GM21360 (cell line): ENCODE results near the gene CTDSP2.
"Not testable (repeated sequence)": the region's sequence is repeated elsewhere in the genome, so short reads cannot be mapped to it uniquely, and the experiment has no call there.

ENCODE experiments used
- ATAC-seq: cut with Tn5 transposase; IDR thresholded peaks from one replicate; pipeline ENCODE4 v1.9.1; 2021; ENCODE audit warnings: mild to moderate bottlenecking, moderate library complexity; ENCODE audit not compliant: unreplicated experiment

CTDSP2 gene

DNA sequence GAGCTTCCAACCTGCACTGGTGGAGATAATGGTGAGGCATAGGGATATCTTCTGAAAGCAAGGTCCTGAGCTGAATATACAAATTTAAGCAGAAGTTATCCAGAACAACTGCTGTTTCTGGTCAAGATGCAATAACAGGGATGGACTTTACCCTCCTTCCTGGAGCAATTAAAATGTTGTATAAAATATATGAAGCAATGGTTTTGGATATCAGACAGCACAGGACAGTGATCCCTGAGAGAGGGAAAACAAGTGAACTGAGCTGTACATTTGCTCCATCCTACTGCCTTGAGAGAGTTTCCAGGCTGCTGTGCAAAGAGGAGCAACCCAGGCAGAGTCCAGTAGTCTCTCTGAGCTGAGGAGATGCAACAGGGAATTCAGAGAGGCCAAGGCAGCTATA is 36.0 kb upstream of the CTDSP2 start:
- no peak for ATAC-seq

DNA sequence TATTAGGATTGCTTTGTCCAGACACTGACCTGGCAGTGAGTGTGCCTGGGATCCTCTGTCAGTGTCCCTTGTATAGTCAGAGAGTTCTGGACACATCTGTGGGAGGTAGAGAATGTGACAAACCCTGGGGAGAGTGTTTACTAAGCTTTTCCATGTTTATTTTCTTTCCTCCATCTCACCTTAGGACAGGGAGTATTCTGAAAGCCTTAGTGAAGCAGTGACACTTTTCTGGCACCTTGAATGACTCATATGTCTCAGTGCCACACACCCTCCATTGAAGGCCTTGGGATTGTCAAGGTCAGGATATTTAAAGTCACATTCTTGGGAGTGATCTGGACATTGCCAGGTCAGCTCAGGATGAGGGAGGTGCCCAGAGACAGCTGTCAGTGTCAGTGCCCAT is 34.9 kb upstream of the CTDSP2 start:
- no peak for ATAC-seq

DNA sequence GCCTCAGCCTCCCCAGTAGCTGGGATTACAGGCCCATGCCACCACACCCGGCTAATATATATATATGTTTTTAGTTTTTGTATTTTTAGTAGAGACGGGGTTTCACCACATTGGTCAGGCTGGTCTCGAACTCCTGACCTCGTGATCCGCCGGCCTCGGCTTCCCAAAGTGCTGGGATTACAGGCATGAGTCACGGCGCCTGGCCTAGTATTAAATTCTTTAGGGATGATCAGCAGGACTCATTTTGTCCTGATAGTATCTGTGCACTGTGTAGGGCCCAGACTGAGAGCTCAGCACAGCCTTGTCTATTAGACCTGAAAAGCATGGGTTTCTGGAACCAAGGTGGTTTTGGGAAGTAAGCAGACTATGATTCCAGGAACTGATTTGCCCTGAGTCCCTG is 34.5 kb upstream of the CTDSP2 start:
- ATAC-seq, result not testable (repeated sequence)

DNA sequence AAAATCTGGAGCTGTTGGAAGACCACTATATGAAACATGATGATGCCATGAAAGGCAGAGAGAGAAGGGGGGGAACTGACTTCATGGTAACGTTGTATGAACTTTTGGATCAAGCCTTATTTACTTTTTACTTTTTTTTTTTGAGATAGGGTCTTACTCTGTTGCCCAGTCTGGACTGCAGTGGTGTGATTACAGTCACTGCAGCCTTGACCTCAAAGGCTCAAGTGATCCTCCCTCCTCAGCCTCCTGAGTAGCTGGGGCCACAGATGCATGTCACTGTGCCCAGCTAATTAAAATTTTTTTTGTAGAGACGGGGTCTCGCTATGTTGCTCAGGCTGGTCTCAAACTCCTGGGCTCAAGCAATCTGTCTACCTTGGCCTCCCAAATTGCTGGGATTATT is 31.3 kb upstream of the CTDSP2 start:
- no peak for ATAC-seq

DNA sequence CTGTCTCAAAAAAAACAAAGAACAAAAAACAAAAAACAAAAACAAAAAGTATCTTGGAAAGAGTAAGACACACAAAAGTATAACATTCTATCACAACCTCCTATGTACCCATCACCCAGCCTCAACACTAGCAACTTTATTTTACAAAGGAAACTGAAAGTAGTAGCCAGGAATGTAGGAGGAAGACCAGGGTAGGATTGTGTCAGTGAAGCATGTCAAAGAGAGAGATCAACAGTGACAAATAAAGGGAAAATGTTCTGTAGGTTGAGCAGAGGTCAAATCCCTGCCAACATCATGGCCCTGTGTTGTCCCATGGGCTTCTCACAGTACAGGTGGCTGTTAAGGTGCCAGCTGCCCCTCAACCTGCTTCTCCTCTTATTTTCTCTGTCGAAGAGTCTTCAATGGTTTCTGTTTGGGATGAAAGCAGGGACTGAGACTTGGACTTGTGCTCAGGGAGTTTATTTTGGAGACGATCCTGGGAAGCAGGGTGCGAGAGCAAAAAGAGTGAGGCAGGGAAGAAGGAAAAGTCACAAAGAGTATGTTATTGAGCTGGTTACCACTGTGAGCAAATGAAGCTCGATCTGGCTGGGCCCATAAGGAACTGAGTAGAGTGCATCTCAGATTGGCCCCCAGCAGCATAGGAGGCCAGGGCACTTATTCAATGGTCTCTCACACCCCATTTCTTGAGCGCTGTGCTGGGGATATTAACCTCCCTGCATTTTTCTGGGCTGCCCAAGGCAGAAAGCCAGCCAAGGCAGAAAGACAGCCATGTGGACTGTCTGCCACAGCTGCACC is 29.4 kb upstream of the CTDSP2 start:
- ATAC-seq, result no peak

DNA sequence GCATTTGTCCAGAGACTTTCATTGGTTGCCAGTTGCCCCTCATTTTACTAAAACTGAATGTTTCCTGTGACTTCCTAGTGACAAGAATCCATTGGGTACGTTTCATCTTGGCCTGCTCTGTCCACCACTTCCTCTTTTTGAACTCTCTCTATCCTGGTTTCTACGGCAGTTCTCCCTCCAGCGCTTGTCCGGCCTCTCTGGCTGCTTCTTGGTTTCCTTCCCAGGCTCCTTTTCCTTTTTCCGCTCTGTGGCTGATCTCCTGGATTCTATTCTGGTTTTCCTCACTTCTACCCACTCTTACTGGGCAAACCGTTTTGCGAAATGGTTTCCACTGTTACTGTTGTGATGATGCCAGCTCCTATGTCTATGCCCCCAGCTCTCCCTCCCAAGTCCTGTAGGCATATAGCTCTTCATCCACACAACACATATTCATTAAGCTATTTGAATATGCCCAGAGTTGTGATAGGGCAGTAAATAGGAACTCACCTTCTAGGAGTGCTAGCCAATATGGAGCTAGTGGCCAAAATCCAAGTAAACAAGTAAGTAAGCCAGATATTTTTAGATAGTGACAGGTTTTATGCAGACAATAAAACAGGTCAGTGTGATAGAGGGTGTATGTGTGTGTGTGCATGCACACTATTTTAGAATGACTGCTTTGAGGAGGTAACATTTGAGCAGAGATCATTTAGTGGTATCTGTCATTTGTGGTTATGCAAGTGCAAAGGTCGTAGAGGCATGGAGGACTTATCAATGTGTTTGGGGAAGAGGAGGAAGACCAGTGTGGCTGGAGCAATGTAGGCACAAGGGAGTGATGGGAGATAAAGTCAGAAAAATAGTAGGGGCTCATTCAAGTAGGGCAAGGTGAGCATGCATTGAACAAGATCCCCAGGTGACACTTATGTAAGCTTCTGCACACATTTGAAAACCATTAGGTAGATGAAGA is 27.9 kb upstream of the CTDSP2 start:
- ATAC-seq, result no peak

DNA sequence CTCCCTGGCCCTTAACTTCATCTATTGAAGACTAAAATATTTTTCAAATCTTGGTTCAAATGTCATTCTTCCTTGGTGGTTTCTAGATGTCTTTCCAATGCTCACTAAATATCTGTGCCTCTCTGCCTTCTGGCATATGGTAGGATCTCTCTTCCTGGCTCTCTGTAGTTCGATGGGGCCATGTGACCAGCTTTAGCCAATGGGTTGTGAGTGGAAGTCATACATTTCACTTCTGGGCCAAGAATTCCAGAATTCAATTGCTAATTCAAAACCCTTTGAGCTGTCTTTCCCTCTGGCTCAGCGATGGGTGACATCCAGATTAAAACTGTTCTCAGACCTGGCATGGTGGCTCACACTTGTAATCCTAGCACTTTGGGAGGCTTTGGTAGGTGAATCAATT is 25.8 kb upstream of the CTDSP2 start:
- ATAC-seq, result no peak

DNA sequence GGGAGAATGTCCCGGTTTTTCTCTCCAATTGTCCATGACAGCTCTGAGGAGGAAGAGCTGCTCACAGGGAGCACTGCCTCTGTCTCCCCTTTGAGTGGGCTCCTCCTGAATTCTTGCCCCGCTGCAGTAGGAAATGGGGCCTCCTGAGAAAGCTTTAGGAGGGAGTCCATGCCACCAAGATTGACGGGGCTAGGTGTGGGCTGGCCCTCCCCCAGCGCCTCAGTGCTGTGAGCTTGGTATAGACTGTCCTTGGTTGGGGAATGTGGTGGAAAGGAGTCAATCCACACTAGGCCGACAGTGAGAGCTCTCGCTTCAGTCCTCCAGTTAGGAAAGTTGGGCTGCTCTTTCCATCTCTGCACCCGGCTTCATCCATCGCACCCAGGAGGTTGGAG is 23.4 kb upstream of the CTDSP2 start:
- ATAC-seq, result no peak

DNA sequence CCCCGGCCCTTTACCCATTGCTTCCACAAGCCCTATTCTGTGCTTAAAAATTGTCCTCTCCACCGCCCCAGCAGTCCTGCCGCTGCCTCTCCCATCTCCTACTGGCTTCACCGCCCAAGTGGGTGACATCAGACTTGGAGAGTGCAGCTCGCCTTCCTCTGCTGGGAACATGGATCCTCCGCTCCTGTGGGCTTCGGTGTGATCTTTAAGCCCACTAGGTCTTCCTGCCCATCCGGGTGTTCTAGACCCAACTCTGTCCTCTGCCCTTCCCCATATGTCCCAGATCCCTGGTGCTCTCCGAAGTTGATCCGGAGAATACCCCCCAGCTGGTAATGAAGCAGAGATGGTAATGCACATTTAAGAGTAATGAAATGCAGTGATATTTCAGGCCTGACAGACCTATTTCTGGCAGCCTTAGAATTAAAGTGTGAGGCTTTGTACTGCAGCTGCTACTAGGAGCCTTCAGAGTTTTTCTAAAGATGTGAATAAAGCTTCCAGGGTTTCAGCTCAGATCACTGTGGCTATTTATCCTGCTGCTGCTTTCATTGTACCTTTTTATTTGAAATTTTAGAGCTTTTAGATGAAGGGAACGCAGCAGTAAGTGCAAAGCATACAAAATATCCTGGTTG is 22.9 kb upstream of the CTDSP2 start:
- no peak for ATAC-seq

DNA sequence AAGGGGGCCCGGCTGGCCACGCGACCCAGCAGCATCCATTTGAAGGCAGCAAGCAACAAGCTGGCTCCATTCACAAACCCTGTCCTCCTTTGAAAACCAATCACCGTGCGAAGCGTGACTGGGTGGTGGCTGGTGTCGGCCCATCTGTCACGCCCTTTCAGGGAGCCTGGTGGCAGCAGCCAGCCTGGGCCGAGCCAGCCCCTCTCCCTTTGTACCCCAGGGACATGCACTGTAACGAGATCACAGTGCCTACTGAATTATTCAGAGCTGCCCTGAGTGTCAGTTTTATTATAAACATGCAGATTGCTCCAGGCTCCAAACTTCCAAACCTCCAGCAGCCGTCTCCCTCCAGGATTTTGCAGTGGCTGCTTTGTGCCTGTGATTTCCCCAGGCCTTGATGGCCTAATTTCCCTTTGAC is 22.3 kb upstream of the CTDSP2 start:
- no peak for ATAC-seq

DNA sequence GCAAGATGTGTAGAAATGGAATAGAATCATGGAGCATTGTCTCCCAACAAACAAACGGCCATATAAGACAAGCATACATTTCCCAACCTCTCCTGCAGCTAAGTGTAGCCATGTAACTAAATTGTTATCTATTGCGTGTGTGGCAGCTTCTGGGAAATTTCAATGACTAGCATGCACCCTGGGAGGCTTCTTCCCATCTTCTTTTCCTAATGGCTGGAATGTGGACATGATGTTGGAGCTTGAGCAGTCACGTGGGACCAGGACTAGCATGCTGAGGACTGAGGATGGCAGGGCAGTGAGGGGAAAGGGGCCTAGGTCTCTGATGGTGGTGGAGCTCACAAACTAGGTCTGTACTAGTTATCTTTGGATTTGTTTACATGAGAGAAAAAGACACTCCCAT is 21.7 kb upstream of the CTDSP2 start:
- no peak for ATAC-seq

DNA sequence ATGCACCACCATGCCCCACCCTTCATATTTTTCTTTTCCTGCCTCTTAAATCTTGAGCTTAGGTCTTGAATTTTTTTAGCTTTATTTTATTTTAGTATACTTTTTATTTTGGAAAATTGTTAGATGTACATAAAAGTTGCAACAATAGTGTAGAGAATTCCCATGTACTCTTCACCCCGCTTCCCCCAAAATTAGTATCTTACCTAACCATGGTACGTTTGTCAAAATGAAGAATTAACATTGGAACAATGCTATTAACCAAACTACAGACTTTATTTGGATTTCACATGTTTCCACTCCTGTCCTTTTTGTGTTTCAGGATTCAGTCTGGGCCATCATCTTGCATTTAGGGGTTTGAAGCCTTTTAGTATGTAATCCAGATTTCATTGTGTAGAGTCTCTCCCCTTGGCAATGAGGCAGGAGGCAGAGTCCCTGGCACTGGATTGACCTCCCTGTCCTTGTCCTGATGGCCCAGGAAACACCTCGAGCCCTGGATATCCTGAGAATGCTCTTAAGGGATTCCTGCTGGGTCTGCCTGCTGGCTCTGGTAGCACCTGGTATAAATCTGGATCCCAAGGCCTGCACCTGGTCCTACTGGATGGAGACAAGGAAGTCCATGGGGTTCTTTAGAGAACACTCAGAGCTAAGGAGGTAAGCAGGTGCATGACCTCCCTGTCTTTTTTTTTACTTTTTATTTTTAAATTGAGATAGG is 19.9 kb upstream of the CTDSP2 start:
- no peak for ATAC-seq

DNA sequence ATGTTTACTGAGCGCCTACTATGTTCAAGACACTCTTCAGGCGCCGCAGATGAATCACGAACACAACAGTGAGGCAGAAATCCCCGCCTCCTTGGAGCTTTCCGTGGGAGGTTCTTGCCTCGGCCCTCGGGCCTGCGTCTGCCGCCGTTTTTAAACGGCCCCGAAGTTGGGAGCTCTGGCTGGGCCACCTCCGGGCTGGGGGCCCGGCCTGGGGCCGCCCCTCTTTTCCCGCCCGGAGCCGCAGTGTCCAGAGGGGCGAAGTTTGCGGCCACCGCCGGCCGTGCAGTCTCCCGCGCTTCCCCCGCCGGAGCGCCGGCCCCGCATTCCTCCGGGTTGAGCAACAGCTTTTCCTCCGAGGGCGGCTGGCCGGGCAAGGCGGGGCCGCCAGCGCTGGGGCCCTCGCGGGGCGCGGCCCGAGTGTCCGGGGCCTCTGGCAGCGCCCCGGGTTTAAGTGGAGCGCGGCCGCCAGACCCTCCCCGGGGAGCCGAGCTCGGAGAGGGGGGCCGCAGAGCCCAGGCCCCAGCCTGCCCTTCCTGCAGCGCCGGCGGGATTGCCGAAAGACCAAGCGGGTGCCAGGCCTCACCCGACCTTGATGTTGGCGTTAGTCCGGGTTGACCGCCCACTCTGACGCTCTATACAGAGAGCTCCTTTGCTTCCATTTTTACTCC is 18.7 kb upstream of the CTDSP2 start:
- peak; percentile 61 for ATAC-seq

DNA sequence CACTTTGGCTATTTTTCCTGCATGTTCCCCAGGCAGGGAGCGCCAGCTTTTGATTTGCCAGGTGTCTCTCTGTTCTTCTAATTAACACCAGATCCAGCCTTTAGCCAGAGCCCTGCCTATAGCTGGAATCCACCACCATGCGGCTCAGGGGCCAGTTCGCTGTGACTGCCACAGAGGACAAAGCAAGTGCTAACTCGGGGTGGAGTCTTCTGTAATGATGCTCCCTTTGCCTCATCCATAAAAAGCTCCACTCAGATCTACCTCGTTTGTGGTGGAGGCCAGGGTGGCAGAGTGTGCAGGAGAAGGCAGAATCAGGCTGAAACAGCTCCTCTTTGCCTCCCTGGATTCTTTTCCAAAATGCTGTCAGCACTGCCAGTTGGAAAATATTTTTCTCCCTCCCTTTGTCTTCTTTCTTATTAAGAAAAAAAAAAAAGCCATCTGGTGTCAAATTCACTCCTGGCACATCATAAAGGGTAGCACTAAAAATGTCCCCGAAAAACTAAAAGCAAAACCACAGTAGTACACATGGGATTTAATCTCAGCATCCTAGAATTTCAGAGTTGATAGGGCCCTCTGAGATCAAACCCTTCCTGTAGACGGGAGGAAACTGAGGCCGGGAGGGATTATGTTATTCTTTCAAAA is 18.0 kb upstream of the CTDSP2 start:
- ATAC-seq, result peak; percentile 10

DNA sequence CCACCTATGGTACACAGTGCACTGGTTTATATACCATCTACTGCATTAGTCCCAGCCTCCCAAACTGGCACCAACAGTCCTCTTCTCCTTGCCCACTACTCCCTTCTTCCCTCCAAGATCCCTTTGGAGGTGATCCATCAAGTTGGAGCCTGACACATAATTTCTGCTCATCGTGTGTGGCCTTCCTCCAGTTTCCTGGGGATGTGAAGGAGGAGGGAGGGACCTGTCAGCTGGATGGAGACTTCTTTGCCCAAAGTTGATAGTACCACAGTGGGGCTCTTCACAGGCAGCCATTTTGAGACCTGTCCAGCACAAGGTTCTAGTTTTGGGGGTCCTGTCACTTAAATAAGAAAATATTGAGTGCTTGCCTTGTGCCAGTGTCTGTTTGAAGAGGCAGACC is 17.1 kb upstream of the CTDSP2 start:
- no peak for ATAC-seq

DNA sequence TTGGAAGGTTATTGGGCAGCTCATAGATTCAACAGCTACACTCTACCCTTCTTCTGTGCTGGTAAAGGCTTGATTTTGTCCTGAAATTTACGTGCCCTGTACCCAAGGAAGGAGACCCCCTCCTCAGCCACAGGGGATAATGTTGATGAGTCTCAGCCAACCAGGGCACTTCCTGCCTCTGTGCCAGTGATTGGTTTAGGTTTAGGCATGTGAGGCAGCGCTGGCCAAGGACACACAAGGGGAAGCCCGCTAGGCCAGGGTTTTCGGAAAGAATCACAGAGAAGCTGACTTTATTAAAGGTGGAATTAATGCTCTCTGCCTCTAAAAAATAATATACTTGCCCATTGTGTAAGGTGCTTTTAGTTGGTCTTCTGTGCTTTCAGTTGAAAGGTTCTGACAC is 15.4 kb upstream of the CTDSP2 start:
- ATAC-seq, result no peak

DNA sequence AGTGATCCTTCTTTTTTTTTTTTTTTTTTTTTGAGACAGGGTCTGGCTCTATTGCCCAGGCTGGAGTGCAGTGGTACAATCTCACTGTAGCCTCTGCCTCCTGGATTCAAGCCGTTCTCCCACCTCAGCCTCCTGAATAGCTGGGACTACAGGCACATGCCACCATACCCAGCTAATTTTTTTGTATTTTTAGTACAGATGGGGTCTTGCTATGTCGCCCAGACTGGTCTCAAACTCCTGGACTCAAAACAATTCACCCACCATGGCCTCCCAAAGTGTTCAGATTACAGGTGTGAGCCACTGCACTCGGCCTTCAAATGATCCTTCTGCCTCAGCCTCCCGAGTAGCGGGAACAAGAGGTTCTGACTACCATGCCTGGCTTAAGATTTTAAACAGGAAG is 14.4 kb upstream of the CTDSP2 start:
- ATAC-seq, result not testable (repeated sequence)

DNA sequence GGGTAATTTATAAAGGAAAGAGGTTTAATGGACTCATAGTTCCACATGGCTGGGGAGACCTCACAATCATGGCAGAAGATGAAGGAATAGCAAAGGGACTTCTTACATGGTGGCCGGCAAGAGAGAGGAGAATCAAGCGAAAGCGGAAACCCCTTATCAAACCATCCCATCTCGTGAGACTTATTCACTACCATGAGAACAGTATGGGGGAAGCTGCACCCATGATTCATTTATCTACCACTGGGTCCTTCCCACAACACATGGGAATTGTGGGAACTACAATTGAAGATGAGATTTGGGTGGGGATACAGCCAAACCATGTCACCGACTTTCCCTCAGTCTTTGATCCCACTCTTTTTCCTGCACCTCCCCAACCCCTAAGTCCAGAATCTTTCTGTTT is 12.6 kb upstream of the CTDSP2 start:
- ATAC-seq, result no peak

DNA sequence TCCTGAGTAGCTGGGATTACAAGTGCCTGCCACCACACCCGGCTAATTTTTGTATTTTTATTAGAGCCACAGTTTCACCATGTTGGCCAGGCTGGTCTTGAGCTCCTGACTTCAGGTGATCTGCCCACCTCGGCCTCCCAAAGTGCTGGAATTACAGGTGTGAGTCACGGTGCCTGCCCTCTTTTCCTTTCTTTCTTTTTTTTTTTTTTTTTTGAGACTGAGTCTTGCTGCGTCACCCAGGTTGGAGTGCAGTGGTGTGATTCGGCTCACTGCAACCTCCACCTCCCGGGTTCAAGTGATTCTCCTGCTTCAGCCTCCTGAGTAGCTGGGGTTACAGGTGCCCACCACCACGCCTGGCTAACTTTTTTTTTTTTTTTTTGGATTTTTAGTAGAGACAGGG is 11.6 kb upstream of the CTDSP2 start:
- not testable (repeated sequence) for ATAC-seq

DNA sequence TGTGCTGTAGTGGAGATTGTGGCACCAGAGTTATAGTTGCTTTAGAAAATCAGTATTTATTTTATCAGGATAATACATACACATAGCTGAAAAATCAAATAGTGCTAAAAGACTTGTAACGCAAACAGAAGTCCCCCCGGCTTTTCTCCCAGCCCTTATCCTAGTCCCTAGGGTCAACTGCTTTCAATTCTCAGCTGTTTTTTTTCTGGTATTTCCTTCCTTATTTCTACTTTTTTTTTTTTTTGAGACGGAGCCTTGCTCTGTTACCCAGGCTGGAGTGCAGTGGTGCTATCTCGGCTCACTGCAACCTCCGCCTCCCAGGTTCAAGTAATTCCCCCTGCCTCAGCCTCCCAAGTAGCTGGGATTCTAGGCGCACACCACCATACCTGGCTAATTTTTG is 8.4 kb upstream of the CTDSP2 start:
- no peak for ATAC-seq
